ENCODE data around the gene YBX2. TPM values are rescaled to one million over a fixed set of nuclear protein-coding genes. Genes with fewer than 3 reads are reported as not detected.
A peak's percentile ranks its signal among the peaks of the same experiment; 100 is the strongest.

YBX2 gene
- total and polyA plus RNA-seq, 2 donors (not counting 3 experiments of a cell fraction or from before 2014, with no cell fraction given) = 0.15 to 0.31 TPM

DNA sequence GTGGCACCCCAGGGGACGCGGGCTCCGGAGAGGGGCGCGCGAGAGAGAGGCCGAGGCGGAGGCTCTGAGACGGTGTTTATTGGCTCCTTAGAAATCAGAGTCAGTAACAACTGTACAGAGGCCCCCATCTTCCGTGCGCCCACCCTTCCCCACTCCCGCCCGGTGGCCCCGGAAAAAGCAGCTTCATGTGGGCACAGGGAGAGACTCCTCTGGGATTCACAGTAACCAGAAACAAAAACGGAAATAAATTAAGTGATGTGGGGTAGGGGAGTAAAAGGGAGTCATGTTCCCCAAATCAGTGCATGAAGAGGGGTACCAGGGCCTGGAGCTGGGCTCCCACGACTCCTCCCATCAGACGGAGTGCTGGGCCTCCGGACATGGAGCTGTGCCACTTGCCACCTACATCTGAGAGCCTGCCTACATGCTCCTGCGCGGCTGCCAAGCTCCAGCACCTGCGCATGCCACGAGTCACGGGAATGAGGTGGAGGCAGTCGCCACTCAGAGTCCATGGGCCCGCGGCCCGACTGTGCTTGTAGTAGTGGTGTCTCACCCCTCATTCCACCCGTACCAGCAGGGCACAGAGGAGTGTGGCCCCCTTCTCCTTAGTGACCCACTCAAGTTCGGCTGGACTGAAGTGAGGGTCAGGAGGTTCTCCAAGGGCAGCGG, 21.3 kb upstream of the YBX2 start:
- ChIA-PET CTCF (interaction anchor here (1.1 to 1.6 kb wide), 5 partner anchors 14 to 270 kb away, joined by 3 read pairs; partner anchors contain the start of genes NEURL4 and SLC2A4), POLR2A (interaction anchor here (1.2 kb wide), 1 partner anchor 14 kb away, joined by 5 read pairs; the partner anchor contains the start of gene NEURL4)
- TF ChIP-seq FOS (IDR thresholded peaks at IDR 0.05; ENCODE audit: borderline replicate concordance, insufficient read depth, low read length) = no peak
- TF ChIP-seq, protein P1, sequence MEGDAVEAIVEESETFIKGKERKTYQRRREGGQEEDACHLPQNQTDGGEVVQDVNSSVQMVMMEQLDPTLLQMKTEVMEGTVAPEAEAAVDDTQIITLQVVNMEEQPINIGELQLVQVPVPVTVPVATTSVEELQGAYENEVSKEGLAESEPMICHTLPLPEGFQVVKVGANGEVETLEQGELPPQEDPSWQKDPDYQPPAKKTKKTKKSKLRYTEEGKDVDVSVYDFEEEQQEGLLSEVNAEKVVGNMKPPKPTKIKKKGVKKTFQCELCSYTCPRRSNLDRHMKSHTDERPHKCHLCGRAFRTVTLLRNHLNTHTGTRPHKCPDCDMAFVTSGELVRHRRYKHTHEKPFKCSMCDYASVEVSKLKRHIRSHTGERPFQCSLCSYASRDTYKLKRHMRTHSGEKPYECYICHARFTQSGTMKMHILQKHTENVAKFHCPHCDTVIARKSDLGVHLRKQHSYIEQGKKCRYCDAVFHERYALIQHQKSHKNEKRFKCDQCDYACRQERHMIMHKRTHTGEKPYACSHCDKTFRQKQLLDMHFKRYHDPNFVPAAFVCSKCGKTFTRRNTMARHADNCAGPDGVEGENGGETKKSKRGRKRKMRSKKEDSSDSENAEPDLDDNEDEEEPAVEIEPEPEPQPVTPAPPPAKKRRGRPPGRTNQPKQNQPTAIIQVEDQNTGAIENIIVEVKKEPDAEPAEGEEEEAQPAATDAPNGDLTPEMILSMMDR (IDR thresholded peaks at IDR 0.05; ENCODE audit: extremely low read depth in 1 of 2, insufficient read depth in 1 of 2, low read depth in 1 of 2, low read length in 2 of 2) = no peak
- TF ChIP-seq POLR2AphosphoS5 (IDR thresholded peaks at IDR 0.05; ENCODE audit: insufficient read depth, low read depth, low read length) = no peak
- no peak for TF ChIP-seq POLR2A (IDR thresholded peaks at IDR 0.05; ENCODE audit: low read depth, low read length)
- TF ChIP-seq GATA2 (IDR thresholded peaks at IDR 0.05; ENCODE audit: insufficient read depth, insufficient read length, low read depth, low read length) = no peak
- H3K4me1 ChIP-seq (ENCODE audit: control insufficient read depth, extremely low read depth, insufficient read depth, low read length) = peaks cover 24% of the 10 kb centered on the region
- BruUV-seq (replicated peaks) = no TSS peak
- peaks cover 22 to 45% of the 10 kb centered on the region in 2 experiments for H3K36me3 ChIP-seq (ENCODE audit: control insufficient read depth in 2 of 2, extremely low read depth in 1 of 2, insufficient read depth in 2 of 2, low read length in 2 of 2)
- peaks cover 16% of the 10 kb centered on the region for H3K79me2 ChIP-seq (ENCODE audit: control insufficient read depth, insufficient read depth, low read length)
- H3K27ac ChIP-seq (ENCODE audit: insufficient read depth, low read depth, low read length) = peak overlapping the region; percentile 65
- peak overlapping the region; percentile 48 for H3K4me2 ChIP-seq (ENCODE audit: insufficient read depth, low read length)
- H3K9me3 ChIP-seq (replicated peaks; ENCODE audit: control insufficient read depth, insufficient read depth, low read length) = no peaks in the 10 kb centered on the region
- peak overlapping the region; percentile 12 to 87 (median 64) for H3K4me3 ChIP-seq (replicated peaks in 1 of 3; ENCODE audit: insufficient read depth in 1 of 3, low read depth in 1 of 3, low read length in 3 of 3)
- H3K27me3 ChIP-seq (ENCODE audit: control insufficient read depth in 2 of 2, insufficient read depth in 2 of 2, low read length in 2 of 2) = no peaks in the 10 kb centered on the region
- H4K20me1 ChIP-seq (replicated peaks; ENCODE audit: control insufficient read depth, extremely low read depth, insufficient read depth, low read length) = no peaks in the 10 kb centered on the region
- H3K9ac ChIP-seq (replicated peaks; ENCODE audit: extremely low read depth, insufficient read depth, low read length) = peak overlapping the region; percentile 49
- DNase-seq (ENCODE audit: low read depth, low spot score) = no peak
- dilution Hi-C loops (cut with MboI; ENCODE audit: extremely low pct_ligation_motif_present, low sequenced_read_pairs) (no loop called here), intact Hi-C loops (cut with micrococcal nuclease) (loop anchor here (1.0 kb wide), 1 partner anchor 14 kb away; the partner anchor contains the start of gene NEURL4)
- peak overlapping the region; percentile 75 for H2AFZ ChIP-seq (ENCODE audit: low read depth, low read length)
- no peaks in the 10 kb centered on the region for H3K9me1 ChIP-seq (replicated peaks; ENCODE audit: control insufficient read depth, extremely low read depth, insufficient read depth, low read length)
- peak; percentile 37 for FAIRE-seq

All from endothelial cell of umbilical vein (primary cell).